Activated CD8-positive, alpha-beta T cell treated with anti-CD3 and anti-CD28 coated beads for 36 hours (primary cell): Measurements from ENCODE around the gene SLC22A14. TPM values are rescaled to one million over a fixed set of nuclear protein-coding genes. Genes with fewer than 3 reads are reported as not detected.
A peak's percentile ranks its signal among the peaks of the same experiment; 100 is the strongest.

Source experiments
- ATAC-seq: fragments of 200-7000 bp; cut with Tn5 transposase; one replicate; pipeline ENCODE4 v1.10.0; 2021; ENCODE audit warnings: mild to moderate bottlenecking, moderate library complexity
- CTCF ChIA-PET: fragments of 350-600 bp; sonication (Branson Sonifier 250); formaldehyde crosslinking; loops from one replicate; lab custom pipeline; 2021; ENCODE audit warnings: antibody characterized with exemption; lab: Charles Lee
- POLR2A ChIA-PET: fragments of 350-600 bp; sonication (Branson Sonifier 250); formaldehyde crosslinking; loops from one replicate; lab custom pipeline; 2021; ENCODE audit warnings: antibody characterized with exemption; lab: Charles Lee
- DNase-seq: peaks from one replicate; pipeline ENCODE4 v3.0.0-alpha.2; 2020
- H3K27ac Mint-ChIP-seq: one replicate; pipeline ENCODE4 v1.8.0; 2021; ENCODE audit warnings: mild to moderate bottlenecking, mixed read lengths
- H3K27me3 Mint-ChIP-seq: one replicate; pipeline ENCODE4 v1.8.0; 2021; ENCODE audit warnings: mixed read lengths
- H3K36me3 Mint-ChIP-seq: one replicate; pipeline ENCODE4 v1.8.0; 2021; ENCODE audit warnings: low read depth, mixed read lengths
- H3K4me1 Mint-ChIP-seq: one replicate; pipeline ENCODE4 v1.8.0; 2021; ENCODE audit warnings: low read depth, mixed read lengths
- H3K4me3 Mint-ChIP-seq: one replicate; pipeline ENCODE4 v1.8.0; 2021; ENCODE audit warnings: mild to moderate bottlenecking, moderate library complexity, mixed read lengths
- H3K9me3 Mint-ChIP-seq: one replicate; pipeline ENCODE4 v1.8.0; 2021; ENCODE audit warnings: mixed read lengths
- intact Hi-C: fragments of 100-400 bp; cut with micrococcal nuclease; formaldehyde crosslinking; loops from one replicate; pipeline ENCODE4 v1.10.0; 2022
- total RNA-seq, 2 experiments: library from RNA; stranded (reverse); gene quantifications; one replicate each; pipeline ENCODE4 v1.2.3, GENCODE V29; 2021
- TF ChIP-seq, protein P1 (sequence below): fragments of 200-600 bp; IDR thresholded peaks from one replicate; pipeline ENCODE4 v1.8.0; 2022; ENCODE audit warnings: antibody characterized with exemption, mild to moderate bottlenecking

Gene SLC22A14
- total RNA-seq, 2 experiments from 2014 or later, result not detected

DNA sequence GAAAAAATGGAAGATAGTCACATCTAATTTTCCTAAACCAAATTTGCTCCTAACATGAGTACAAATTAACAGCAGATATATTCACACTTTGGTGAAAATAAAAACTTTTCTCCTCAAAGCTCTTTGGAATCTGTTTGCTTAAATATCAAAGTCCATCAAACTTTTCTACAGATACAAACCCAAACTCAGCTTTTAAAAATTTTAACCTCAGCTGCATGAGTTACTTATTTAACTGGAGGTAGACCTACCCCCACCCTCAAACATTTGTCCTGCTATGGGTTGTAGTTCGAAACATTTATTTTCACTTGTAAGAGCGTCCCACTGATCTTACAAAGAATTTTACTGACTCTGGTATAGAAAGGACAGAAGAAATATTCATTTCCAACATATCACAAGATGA is 55.6 kb downstream of the SLC22A14 start:
- ChIA-PET POLR2A (no interaction called here), CTCF (interaction anchor here (1.6 kb wide), 1 partner anchor 9 kb away, joined by 8 read pairs; the partner anchor contains the start of gene XYLB)
- no peak overlapping the region for H3K27ac Mint-ChIP-seq
- DNase-seq, result no peak
- H3K4me3 Mint-ChIP-seq, result no peak overlapping the region
- intact Hi-C loops, result no loop called here
- peaks cover 3% of the 10 kb centered on the region for H3K27me3 Mint-ChIP-seq
- no peaks in the 10 kb centered on the region for H3K9me3 Mint-ChIP-seq
- TF ChIP-seq, protein P1, sequence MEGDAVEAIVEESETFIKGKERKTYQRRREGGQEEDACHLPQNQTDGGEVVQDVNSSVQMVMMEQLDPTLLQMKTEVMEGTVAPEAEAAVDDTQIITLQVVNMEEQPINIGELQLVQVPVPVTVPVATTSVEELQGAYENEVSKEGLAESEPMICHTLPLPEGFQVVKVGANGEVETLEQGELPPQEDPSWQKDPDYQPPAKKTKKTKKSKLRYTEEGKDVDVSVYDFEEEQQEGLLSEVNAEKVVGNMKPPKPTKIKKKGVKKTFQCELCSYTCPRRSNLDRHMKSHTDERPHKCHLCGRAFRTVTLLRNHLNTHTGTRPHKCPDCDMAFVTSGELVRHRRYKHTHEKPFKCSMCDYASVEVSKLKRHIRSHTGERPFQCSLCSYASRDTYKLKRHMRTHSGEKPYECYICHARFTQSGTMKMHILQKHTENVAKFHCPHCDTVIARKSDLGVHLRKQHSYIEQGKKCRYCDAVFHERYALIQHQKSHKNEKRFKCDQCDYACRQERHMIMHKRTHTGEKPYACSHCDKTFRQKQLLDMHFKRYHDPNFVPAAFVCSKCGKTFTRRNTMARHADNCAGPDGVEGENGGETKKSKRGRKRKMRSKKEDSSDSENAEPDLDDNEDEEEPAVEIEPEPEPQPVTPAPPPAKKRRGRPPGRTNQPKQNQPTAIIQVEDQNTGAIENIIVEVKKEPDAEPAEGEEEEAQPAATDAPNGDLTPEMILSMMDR, result no peak
- no peak for ATAC-seq
- peaks cover 5% of the 10 kb centered on the region for H3K4me1 Mint-ChIP-seq
- H3K36me3 Mint-ChIP-seq, result no peaks in the 10 kb centered on the region

DNA sequence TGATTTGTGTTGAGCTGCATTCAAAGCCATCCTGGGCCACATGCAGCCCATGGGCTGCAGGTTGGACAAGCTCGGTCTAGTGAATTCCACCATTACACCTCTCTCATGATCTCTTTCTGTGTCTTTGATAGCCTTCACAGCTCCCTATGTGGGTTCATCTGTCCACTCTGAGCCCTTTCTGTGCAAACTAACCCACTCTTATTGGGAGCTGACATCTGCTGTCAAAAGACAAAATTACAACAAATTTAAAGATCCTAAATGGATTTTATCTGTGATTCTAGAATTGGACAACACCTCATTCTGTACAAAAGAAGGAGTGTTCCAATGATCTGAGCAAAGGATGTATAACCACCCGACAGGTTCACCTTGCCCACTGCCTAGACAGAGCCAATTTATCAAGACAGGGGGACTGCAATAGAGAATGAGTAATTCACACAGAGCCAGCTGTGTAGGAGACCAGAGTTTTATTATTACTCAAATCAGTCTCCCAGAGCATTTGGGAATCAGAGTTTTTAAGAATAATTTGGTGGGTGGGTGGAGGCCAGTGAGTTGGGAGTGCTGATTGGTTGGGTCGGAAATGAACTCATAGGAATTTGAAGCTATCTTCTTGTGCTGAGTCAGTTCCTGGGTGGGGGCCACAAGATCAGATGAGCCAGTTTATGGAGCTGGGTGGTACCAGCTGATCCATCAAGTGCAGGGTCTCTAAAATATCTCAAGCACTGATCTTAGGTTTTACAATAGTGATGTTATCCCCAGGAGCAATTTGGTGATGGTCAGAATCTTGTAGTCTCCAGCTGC is 61.9 kb downstream of the SLC22A14 start:
- peaks cover 5% of the 10 kb centered on the region for H3K36me3 Mint-ChIP-seq
- ATAC-seq, result no peak
- POLR2A ChIA-PET, result interaction anchor here (0.8 kb wide), 1 partner anchor 14 kb away, joined by 3 read pairs; no protein-coding TSS in a partner anchor
- H3K27ac Mint-ChIP-seq, result no peak overlapping the region
- CTCF ChIA-PET, result interaction anchor here (0.9 to 3.1 kb wide), 4 partner anchors 10 to 226 kb away, joined by 3 to 13 read pairs (median 5); partner anchors contain the start of gene OXSR1
- TF ChIP-seq, protein P1, result no peak
- H3K27me3 Mint-ChIP-seq, result no peaks in the 10 kb centered on the region
- no peak for DNase-seq
- peaks cover 4% of the 10 kb centered on the region for H3K4me1 Mint-ChIP-seq
- intact Hi-C loops, result loop anchor here (10.0 kb wide), 1 partner anchor 209 kb away; the partner anchor contains the start of genes ACAA1 and MYD88
- H3K4me3 Mint-ChIP-seq, result no peak overlapping the region
- peaks cover 2% of the 10 kb centered on the region for H3K9me3 Mint-ChIP-seq

DNA sequence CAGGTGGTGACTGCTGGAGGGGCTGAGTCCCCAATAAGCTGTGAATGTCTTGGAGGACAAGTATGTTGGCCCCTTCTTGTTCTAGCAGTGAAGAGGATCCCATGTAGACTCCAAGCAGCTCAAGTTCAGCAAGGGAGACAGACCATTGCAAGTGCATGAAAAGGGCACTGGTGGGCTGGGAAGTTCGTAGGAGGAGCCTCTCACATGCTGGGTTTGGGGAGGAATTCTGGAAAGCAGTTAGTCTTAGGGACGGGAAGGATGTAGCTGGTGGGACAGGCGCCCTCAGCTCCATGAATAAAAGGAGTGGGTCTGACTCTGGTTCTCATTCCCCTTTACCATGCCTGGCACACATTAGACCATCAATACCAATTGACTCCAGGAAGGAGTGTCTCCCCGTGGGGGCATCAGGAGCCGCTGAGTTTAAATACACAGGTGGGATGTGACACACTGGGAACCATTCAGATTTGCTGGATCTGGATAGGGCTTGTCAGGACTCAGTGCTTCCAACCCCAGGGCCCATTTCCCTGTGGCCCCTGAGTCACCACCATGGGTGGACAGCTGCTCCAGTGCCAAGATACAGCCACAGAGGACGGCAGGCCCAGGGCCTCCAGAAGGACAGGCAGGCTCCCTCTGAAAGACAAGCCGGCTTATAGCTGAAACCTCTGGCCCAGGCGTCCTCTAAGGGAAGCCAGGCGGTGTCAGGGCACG is 63.9 kb downstream of the SLC22A14 start:
- no peak for DNase-seq
- intact Hi-C loops, result loop anchor here (5.0 to 10.0 kb wide), 2 partner anchors 136 to 211 kb away; partner anchors contain the start of genes ACAA1 and MYD88
- peaks cover 5% of the 10 kb centered on the region for H3K36me3 Mint-ChIP-seq
- TF ChIP-seq, protein P1, result no peak
- ChIA-PET POLR2A (interaction anchor here (1.3 to 1.5 kb wide), 2 partner anchors 134 to 208 kb away, joined by 6 read pairs; partner anchors contain the start of gene MYD88), CTCF (interaction anchor here (0.7 to 3.1 kb wide), 36 partner anchors 9 to 371 kb away, joined by 3 to 49 read pairs (median 5); partner anchors contain the start of genes ACAA1, EXOG, MYD88 and OXSR1)
- H3K4me1 Mint-ChIP-seq, result peaks cover 4% of the 10 kb centered on the region
- peak overlapping the region; percentile 72 for H3K4me3 Mint-ChIP-seq
- peak overlapping the region; percentile 51 for H3K27ac Mint-ChIP-seq
- H3K9me3 Mint-ChIP-seq, result peaks cover 2% of the 10 kb centered on the region
- no peak for ATAC-seq
- H3K27me3 Mint-ChIP-seq, result no peaks in the 10 kb centered on the region

DNA sequence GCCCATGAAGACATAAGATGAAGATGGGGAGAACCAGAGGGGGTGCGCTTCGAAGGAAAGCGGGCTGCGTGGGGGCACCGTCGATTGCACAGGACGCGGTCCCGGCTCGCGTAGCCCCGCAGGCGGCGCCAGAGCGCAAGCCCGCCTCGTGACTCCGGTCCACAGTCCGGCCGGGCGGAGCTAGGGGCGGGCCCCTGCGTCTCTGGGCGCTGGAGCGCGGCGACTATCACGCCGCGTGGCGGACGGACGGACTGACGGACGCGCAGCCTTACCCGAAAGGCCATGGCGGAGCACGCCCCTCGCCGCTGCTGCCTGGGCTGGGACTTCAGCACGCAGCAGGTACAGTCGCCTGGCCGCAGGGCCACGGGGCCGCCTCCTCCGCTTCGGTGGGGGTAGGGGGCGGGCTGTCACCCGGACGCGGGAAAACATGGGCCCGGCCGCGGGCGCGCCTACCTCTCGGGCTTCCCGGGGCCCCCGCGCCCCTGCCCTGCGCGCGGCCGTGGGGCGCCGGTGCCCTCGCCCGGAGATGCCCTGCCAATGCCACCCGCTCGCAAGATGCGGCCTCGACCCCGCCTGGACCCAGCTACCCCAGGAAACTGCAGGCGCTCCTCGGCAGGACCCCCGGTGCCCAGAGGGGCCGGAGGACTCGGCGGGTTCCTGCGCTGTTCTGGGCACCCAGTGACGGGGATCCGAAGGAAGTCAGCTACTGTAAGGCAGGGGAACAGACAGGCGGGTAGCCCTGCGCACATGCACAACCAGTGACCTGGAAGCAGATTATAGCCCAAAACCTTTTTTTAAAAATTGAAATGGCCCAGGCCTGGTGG is 64.7 kb downstream of the SLC22A14 start, which contains the start of gene XYLB:
XYLB (plus strand) TSS at position 199 of the 824 bp plus-strand sequence; CDS start at position 283, 84 bp downstream.
- DNase-seq (peak; percentile 85), ATAC-seq (peak; percentile 98)
- Mint-ChIP-seq H3K4me3 (peak within 1 kb of the TSS; percentile 72), H3K27ac (peak within 1 kb of the TSS; percentile 51), H3K27me3 (no peaks in the 10 kb centered on the region), H3K36me3 (peaks cover 8% of the 10 kb centered on the region), H3K4me1 (peaks cover 4% of the 10 kb centered on the region), H3K9me3 (peaks cover 2% of the 10 kb centered on the region)
- TF ChIP-seq, protein P1, result peak; percentile 76
- intact Hi-C loops, result loop anchor here (5.0 to 10.0 kb wide), 2 partner anchors 136 to 212 kb away; partner anchors contain the start of genes ACAA1 and MYD88
- CTCF ChIA-PET, result interaction anchor here (0.6 to 2.6 kb wide), 43 partner anchors 9 to 372 kb away, joined by 3 to 49 read pairs (median 4); partner anchors contain the start of genes ACAA1, EXOG, MYD88 and OXSR1
- POLR2A ChIA-PET, result interaction anchor here (0.9 to 1.5 kb wide), 4 partner anchors 22 to 209 kb away, joined by 3 to 6 read pairs (median 5); partner anchors contain the start of gene MYD88
